Measurements from ENCODE around the gene MIA3. TPM values are rescaled to one million over a fixed set of nuclear protein-coding genes. Genes with fewer than 3 reads are reported as not detected.

MIA3 gene
- total RNA-seq, 2 donors from 2014 or later = 64.3 to 74.9 TPM

DNA sequence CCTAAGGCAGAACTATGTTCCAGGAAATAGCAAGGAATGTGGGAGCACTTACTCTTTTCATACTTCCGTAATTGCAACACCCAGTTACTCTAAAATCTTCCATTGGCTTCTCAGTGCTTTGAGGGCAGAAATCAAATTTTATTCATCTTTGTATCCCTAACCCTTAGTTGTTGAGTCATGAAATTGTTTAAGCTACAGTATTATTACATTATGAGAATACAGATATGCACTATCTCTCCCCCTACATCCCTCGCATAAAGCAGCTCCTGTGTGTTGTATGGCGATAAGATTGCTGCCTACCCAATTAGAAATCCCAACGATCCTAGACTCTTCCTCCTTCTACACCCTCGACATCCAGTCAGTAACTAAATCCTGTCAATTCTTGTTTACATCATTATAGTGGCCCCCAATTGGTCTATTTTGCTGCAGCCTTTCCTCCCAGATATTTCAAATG is 91.8 kb downstream of the MIA3 start:
- no peak for DNase-seq (ENCODE audit: low spot score)
- TF ChIP-seq, protein P1, sequence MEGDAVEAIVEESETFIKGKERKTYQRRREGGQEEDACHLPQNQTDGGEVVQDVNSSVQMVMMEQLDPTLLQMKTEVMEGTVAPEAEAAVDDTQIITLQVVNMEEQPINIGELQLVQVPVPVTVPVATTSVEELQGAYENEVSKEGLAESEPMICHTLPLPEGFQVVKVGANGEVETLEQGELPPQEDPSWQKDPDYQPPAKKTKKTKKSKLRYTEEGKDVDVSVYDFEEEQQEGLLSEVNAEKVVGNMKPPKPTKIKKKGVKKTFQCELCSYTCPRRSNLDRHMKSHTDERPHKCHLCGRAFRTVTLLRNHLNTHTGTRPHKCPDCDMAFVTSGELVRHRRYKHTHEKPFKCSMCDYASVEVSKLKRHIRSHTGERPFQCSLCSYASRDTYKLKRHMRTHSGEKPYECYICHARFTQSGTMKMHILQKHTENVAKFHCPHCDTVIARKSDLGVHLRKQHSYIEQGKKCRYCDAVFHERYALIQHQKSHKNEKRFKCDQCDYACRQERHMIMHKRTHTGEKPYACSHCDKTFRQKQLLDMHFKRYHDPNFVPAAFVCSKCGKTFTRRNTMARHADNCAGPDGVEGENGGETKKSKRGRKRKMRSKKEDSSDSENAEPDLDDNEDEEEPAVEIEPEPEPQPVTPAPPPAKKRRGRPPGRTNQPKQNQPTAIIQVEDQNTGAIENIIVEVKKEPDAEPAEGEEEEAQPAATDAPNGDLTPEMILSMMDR (IDR thresholded peaks at IDR 0.05) = no peak
- TF ChIP-seq POLR2AphosphoS5 (IDR thresholded peaks at IDR 0.05) (no peak), POLR2A (IDR thresholded peaks at IDR 0.05) (no peak)
- Histone ChIP-seq H3K27ac (no peak overlapping the region), H3K27me3 (replicated peaks; ENCODE audit: insufficient read depth) (no peaks in the 10 kb centered on the region), H3K9me3 (no peaks in the 10 kb centered on the region), H3K4me3 (no peak overlapping the region), H3K4me1 (replicated peaks) (no peaks in the 10 kb centered on the region), H3K36me3 (no peaks in the 10 kb centered on the region)
- intact Hi-C loops (cut with DNase I) = loop anchor here (5.0 kb wide), 1 partner anchor 42 kb away; no protein-coding TSS in a partner anchor
- 86% methylated on average over 5 of the region's 5 CpGs for WGBS

DNA sequence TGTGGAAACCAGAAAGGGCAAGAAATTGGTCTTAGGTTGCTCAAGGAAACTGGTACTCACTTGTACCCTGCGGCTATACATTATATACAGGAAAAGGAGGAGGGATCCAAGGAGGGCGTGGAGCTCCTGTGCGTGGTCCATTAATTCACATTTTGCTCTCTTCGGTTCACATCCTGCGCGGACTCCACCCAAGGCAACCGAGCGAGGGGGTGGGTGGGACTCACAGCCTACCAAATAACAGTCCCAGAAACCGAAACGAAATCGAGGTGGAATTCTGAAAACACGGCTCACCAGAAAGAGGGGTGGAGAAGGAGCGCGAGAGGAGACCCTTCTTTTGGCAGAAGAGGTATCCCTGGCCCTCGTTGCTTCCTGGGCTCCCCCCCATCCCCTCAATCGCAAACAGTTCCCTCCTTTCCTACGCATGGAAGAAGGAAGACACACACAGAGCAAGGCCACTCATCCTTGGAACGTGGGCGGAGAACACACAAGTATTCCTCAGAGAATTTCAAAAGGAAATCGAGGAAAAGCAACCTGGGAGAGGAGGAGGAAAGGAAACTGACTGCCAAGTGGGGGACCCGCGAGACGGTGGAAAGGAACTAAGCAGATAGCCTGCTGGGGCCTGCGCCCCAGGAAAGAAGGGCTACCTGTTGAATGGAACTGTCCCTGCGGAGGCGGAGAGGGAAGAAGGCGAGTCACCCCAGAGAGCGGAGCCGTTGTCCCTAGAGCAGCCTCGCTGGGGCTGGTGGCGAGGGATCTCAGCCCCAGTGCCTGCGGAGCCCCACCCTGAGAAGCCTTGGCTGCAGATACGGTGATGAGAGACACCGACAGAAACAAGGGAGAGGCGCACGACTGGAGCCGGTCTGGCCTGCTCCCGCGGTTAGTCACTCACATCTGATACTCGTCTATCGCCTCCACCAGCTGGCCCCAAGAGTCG is 93.7 kb downstream of the MIA3 start:
- DNase-seq (ENCODE audit: low spot score) = peak; percentile 40
- Histone ChIP-seq H3K27me3 (replicated peaks; ENCODE audit: insufficient read depth) (no peaks in the 10 kb centered on the region), H3K4me3 (peak overlapping the region; percentile 49 to 64), H3K4me1 (replicated peaks) (no peaks in the 10 kb centered on the region), H3K36me3 (no peaks in the 10 kb centered on the region), H3K9me3 (no peaks in the 10 kb centered on the region), H3K27ac (peak overlapping the region; percentile 98)
- WGBS = under 1% methylated on average over 42 of the region's 42 CpGs
- TF ChIP-seq POLR2AphosphoS5 (IDR thresholded peaks at IDR 0.05) (no peak), POLR2A (IDR thresholded peaks at IDR 0.05) (no peak)
- TF ChIP-seq, protein P1 (IDR thresholded peaks at IDR 0.05) = no peak
- intact Hi-C loops (cut with DNase I) = loop anchor here (1.0 to 5.0 kb wide), 2 partner anchors 44 to 67 kb away; no protein-coding TSS in a partner anchor

DNA sequence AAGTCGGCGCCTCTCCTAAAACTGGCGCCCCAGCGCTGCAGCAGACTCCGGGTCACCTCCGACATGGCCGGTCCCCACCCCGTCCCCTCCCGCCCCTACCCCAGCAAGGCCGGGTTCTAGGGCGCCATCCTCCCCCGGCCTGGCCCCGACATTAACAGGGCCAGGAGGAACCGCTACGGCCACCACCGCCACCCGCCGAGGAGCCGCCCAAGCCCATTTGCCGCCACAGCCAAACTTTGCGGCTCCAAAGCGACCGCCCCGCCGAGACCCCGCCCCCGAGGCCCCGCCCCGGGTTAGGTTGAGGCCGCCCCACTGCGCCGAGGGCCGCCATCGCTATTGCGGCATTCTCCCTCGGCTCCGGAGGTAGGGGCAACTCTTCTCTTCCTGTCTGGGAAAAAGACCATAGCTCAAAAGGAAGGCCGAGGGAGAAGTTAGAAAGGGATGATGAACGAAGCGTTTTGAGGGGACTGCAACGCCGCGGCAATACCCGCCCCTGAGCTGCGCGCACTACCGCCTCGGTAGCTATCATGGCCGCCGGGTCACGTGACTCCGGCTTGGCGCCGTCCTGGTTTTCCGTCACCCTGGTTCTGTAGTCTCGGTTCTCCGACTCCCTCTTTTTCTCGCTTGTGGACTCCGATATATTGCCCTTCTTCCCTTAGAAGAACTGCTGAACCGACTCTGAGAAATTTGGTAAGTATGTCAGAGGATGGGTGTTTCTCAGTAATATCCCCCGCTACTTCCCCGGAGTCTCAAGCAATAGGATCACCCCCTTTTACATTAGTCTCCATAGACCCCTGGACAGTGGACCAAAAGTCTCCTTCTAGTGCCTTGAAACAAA is 94.6 kb downstream of the MIA3 start, which contains the start of the genes AIDA and BROX:
TSS of gene AIDA (minus strand) at position 239 of the 838 bp plus-strand sequence. CDS start at position 65, 174 bp downstream.
TSS of gene BROX (plus strand) at position 312 of the 838 bp plus-strand sequence. CDS start 3,136 bp downstream, outside the sequence.
- Histone ChIP-seq H3K27me3 (replicated peaks; ENCODE audit: insufficient read depth) (no peaks in the 10 kb centered on the region), H3K4me3 (peak within 1 kb of the TSS; percentile 49 to 64), H3K27ac (peak within 1 kb of the TSS; percentile 98), H3K36me3 (no peaks in the 10 kb centered on the region), H3K9me3 (no peaks in the 10 kb centered on the region), H3K4me1 (replicated peaks) (no peaks in the 10 kb centered on the region)
- WGBS = under 1% methylated on average over 47 of the region's 62 CpGs
- intact Hi-C loops (cut with DNase I) = loop anchor here (1.0 to 5.0 kb wide), 2 partner anchors 45 to 68 kb away; no protein-coding TSS in a partner anchor
- TF ChIP-seq, protein P1 (IDR thresholded peaks at IDR 0.05) = peak in 1 of 4 experiments; percentile 6
- TF ChIP-seq POLR2AphosphoS5 (IDR thresholded peaks at IDR 0.05) (peak; percentile 65), POLR2A (IDR thresholded peaks at IDR 0.05) (peak; percentile 57)
- peak; percentile 93 for DNase-seq (ENCODE audit: low spot score)

DNA sequence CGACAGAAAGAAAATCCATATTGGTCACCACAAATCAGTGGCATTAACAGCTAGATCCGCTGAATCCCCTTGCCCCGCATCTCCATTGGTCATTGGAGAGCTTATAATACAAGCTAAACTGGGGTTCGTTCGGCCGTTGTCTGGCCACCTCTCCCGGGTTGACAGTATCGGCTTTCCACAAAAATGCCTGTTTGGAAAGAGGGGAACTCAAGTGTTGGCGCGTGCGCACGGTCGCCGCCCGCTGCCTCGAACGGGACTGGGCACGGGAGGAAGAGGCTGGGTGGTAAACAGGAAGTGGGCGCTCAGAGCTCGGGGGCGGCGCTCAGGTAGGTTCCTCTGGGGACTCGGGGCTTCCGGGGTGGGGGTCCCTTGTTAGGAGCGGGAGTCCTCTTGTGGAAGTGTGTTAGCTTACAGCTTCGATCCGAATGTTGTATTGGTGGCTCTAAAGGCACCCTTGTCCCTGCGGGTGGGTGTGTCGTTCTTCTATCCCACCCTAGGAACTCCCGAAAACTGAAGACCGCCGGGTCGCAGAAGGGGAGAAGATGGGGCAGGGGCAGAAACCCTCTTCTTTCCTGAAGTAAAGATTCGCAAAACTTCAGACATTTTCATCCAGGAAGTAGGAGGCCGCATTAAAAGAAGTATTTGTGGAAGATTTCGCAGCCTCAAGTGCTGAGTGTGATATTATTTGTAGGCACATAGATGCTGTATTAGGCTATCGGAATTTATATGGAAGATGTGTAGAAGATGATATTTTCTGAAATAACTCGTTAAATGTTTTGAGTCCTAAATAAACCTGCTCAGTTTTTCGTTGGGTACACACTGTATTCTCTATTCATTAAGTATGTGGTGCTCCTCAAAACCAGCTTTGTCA is 95.4 kb downstream of the MIA3 start:
- H3K36me3 ChIP-seq = peaks cover 0 to 4% of the 10 kb centered on the region in 2 donors
- no peaks in the 10 kb centered on the region for H3K27me3 ChIP-seq (replicated peaks; ENCODE audit: insufficient read depth)
- TF ChIP-seq, protein P1 (IDR thresholded peaks at IDR 0.05) = no peak
- peak; percentile 57 for TF ChIP-seq POLR2A (IDR thresholded peaks at IDR 0.05)
- TF ChIP-seq POLR2AphosphoS5 (IDR thresholded peaks at IDR 0.05) = peak; percentile 95
- peak; percentile 95 for DNase-seq (ENCODE audit: low spot score)
- peak overlapping the region; percentile 98 for H3K27ac ChIP-seq
- no peaks in the 10 kb centered on the region for H3K9me3 ChIP-seq
- H3K4me1 ChIP-seq (replicated peaks) = no peaks in the 10 kb centered on the region
- intact Hi-C loops (cut with DNase I) = loop anchor here (5.0 kb wide), 1 partner anchor 46 kb away; no protein-coding TSS in a partner anchor
- H3K4me3 ChIP-seq = peak overlapping the region; percentile 49 to 64
- under 1% methylated on average over 35 of the region's 39 CpGs for WGBS

Data from prostate gland (tissue), 2 donors.